GM12874 (cell line): ENCODE measurements around the gene EXD3.

Experiments
- TF ChIP-seq, protein P1 (sequence below): IDR thresholded peaks from 2 replicates; pipeline ENCODE4 v1.5.1; 2011; ENCODE audit warnings: low read depth, mild to moderate bottlenecking, control low read depth, low read length, moderate library complexity; ENCODE audit not compliant: insufficient read depth

Gene EXD3

DNA sequence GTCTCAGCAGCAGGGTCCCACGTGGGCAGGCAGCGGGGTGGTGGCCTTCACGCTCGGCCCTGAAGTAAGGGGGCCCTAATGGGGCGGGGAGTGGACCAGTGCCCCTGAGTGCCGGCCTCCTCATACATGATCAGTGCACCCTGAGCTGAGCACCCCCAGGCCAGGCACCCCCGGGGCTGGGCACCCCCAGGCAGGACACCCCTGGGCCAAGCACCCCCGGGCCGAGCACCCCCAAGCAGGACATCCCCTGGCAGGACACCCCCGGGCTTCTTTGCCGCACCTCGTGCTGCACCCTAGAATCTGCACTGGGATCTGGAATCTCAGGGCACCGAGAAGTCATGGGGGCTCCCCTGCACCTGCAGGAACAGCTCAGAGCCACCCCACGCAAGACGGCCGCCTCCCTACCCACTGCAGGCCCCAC is 51.4 kb downstream of the EXD3 start:
- TF ChIP-seq, protein P1, sequence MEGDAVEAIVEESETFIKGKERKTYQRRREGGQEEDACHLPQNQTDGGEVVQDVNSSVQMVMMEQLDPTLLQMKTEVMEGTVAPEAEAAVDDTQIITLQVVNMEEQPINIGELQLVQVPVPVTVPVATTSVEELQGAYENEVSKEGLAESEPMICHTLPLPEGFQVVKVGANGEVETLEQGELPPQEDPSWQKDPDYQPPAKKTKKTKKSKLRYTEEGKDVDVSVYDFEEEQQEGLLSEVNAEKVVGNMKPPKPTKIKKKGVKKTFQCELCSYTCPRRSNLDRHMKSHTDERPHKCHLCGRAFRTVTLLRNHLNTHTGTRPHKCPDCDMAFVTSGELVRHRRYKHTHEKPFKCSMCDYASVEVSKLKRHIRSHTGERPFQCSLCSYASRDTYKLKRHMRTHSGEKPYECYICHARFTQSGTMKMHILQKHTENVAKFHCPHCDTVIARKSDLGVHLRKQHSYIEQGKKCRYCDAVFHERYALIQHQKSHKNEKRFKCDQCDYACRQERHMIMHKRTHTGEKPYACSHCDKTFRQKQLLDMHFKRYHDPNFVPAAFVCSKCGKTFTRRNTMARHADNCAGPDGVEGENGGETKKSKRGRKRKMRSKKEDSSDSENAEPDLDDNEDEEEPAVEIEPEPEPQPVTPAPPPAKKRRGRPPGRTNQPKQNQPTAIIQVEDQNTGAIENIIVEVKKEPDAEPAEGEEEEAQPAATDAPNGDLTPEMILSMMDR, result no peak

DNA sequence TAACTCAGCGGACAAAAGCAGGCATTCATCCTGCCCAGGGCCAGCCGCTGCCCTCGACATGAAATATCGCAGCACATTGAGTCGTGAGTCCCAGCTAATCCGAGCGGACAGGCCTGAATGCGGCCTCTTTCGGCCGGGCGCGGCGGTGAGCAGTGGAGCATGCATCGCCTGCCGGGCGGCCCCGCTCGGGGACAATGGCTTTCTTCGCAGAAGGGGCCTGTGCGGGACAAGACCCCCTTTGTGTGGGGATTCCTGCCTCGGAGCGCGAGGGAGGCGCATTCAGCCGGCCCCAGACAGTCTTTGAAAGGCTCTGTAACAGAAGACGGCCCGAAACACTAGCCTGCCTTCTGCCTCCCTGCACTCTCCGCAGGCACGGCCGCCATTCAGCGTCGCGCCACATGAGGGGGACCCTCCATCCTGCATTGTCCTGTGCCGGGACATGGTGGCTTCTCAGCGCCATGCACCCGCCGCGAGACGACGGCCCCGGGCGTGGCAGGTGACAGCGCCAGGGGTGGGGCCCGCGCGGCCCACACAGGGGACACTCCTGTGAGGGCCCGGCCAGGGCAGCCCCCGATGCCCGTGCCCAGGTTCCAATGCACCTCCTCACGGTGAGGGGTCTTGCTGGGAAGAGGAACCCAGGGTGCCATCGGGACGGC is 52.0 kb downstream of the EXD3 start:
- TF ChIP-seq, protein P1, result no peak

DNA sequence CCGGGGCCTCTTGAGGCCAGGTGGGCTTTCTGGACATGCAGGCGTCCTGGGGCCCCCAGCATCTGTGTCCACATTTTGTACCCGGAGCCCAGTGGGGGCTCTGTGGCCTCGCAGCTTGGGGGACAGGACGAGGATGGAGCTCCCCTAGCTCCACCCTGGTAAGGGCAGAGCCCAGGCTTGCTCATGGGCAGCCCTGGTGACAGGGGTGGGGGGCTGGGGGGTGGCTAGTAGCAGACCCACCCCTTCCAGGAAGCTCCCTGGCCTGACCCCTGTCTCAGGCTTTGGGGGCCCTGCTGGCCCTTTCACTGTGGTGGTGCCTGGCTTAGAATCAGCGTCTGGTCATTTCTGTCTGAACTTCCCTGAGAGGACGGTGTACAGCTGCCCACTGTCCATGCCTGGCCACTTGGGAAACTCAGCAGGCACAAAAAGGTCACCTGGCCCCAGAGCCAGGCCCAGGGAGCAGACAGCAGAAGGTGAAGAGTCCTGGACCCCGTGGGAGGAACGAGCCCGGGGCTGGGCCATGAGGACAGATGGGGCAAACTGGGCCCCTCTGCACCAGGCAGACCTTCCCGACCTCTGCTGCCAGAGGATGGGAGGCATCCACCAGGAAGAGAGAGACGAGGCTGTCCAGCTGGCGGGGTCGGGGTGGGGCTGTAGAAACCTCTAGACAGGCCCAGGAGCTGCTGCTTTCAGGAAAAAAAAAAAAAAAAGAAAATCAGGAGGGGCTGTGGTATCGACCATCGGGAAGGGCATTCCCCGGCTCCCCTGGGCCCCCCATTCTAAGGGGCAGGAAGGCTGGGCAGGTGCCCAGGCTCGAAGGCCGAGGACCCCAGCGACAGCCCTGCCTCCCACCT is 52.8 kb downstream of the EXD3 start:
- TF ChIP-seq, protein P1, result no peak

DNA sequence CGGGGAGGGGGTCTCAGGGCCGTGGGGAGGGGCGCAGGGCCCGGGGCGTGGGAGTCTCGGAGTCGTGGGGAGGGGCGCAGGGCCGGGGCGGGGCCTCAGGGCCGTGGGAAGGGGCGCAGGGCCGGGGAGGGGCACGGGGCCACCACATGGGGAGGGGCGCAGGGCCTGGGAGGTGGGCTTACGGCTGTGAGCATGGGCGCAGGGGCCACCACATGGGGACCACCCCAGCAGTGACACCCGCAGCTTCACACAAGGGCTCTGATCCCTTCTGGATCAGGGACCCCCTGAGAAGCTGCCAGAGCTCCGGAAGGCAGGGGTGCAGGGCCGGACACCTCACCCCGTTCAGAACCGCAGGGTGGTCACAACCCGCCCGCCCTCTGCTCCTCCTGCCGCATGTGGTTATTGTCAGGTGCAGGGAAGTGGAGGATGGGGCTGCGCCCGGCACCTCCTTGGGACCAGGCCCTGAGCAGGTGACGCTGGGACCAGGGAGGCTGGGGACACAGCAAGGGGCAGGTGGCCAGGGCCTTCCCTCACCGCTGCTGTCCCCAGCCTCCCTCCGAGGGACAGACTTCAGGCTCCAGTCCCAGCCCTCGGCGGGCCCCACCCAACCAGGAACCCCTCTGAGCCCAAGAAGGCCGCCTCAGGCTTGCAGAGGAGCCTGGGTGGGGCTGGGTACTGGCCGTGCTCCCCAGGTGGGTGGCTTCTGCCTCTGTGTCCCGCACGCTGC is 53.7 kb downstream of the EXD3 start:
- TF ChIP-seq, protein P1, result no peak

DNA sequence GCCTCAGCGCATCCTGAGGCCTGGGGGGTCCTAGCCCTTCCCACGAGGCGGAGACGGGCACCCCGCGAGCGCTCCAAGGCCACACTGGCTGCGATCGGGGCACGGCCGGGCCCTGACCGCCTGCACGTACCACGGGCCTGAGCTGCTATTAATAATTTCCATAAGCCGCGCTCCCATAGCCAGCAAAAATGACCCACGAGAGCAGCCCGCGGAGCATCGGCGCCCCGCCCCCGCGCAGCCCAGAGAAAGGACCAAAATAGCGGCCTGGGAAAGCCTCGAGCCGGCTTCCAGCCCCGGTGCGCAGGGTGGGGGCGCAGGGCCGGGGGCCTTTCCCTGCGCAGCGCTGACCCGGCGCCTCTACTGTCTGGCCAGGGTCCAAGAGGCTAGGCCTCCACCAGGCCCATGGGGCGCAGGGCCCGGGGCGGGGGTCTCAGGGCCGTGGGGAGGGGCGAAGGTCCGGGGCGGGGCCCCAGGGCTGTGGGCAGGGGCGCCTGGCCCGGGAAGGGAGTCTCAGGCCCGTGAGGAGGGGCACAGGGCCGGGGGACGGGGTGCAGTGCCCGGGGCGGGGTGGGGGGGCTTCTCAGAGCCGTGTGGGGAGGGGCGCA is 54.4 kb downstream of the EXD3 start:
- TF ChIP-seq, protein P1, result no peak

DNA sequence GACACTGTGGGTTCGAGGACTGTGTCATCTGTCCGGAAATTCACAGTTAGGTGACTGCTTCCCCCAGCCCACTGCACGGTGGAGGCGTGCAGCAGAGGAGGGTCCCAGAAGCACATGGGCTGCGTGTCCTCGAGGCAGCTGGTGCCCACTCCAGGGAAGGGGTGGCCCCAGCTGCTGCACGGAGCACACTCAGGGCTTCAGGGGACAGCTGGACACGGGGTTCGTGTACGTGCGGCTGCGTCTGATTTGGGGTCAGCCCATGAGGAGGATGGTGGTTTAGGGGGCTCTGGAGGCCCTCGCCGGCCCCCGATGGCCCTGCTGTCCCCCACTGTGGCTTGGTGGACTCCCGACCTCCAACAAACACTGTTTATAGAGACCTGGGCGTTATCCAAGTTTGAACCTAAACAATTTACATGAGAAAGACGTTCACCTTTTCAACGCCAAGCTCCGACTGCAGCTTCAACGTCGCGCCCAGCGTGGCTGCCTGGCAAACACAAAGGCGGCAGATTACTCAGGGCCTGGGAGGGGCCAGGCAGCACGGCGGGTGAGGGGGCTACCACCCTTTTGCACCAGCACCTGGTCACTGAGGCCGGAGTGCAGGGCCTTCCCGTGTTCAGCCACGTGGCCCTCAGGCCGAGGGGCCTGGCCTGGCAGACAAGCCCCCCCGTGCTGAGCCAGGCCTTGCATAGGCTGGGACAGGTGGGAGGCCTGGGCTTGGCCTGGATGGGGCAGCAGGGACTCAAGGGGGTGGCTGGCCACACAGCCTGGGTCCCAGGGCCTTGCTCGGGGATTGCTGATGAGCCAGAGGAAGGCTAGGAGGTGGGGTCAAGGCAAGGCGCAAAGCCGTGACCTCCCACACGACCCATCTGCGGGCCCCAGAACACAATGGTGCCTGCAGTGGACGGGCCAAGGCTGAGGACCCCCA is 55.2 kb downstream of the EXD3 start:
- TF ChIP-seq, protein P1, result no peak
